GM19238 (cell line): ENCODE results near the gene SMTNL1.

Experiments
- DNase-seq: peaks from one replicate; pipeline ENCODE4 v3.0.0; 2011; ENCODE audit warnings: low spot score; ENCODE audit not compliant: insufficient read length

The SMTNL1 gene

DNA sequence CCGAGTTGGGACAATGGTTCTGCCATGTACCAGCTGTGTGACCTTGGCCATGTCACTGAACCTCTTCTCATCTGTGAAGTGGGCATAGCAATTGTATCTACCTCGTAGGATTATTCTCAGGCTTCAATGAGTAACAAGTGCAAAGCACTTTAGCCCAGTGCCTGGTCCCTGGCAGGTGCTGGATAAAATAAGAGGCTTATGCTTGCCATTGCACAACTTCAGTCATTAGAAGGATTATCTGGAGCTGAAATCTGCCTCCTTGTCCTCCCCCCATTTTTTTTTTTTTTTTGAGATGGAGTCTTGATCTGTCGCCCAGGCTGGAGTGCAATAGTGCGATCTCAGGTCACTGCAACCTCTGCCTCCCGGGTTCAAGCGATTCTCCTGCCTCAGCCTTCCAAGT, 7.2 kb downstream of the SMTNL1 start:
- DNase-seq, result no peak

DNA sequence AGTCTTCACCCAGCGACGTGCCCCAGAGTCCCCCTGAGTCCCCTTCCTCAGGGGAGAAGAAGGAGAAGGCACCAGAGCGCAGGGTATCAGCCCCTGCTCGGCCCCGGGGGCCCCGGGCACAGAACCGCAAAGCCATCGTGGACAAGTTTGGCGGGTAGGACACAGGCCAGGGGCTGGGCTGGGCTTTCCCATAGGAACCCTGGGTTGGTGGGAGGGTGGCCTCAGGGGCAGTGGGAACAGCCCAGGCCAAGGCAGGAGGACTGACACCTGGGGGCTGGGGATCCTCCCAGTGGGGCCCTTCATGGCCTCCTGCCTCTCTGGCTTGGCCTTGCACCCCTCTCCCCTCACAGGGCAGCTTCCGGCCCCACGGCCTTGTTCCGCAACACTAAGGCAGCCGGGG, 8.5 kb downstream of the SMTNL1 start:
- no peak for DNase-seq

DNA sequence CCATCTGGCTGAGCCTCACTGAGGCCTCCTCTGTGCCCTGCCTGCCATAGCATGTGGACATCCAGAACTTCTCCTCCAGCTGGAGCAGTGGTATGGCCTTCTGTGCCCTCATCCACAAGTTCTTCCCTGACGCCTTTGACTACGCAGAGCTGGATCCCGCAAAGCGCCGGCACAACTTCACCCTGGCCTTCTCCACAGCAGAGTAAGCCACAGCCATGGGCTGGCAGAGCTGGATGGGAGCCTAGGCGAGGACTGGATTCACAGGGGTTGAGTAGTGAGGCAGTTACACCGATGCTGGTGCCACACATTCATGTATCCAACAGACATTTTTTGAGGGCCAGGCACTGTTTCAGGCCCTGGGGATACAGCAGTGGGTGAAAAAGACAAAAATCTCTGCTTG, 9.1 kb downstream of the SMTNL1 start:
- no peak for DNase-seq

DNA sequence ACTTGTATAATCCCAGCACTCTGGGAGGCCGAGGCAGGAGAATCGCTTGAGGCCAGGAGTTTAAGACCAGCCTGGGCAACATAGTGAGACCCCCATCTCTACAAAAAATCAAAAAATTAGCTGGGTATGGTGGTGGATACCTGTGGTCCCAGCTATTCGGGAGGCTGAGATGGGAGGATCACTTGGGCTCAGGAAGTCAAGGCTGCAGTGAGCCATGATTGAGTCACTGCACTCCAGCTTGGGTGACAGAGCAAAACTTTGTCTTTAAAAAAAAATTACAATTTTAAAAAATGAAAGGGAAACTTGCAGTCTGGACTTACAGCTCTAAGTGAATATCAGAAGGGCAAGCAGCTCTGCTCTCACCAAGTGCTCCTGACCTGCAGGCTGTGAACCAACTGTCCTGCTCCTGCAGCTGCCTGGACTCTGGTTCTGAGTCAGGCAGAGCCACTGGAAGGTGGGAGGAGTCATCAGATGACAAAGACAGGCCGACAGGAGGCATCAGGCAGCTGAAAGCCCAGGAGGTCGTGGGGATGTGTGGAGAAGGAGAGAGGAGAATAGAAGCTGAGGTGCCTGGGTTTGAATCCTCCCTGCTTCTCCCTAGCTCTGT, 9.6 kb downstream of the SMTNL1 start:
- peak; percentile 49 for DNase-seq

DNA sequence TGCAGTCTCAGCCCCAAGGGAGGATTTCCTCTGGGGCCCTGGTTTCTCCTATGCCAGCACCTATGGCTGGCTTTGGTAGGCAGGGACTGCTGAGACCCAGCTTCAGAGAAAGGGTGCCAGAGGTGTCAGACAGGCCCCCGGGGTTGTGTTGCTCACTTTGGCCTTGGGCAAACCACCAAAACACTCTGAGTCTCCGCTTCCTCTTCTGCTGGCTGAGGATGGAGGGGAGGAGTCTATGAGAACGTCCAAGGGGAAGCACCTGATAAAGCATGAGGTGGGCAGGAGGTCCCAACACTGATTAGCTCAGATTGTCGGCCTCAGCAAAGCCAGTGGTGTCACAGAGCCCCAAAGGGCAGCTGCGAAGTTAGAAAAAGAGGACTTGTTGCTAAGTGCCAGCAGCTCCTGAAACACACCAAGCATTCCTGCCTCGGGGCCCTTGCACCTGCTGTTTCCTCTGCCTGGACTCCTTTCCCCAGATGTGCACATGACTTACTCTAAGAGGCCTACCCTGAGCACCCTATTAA, 10.5 kb downstream of the SMTNL1 start:
- DNase-seq, result peak; percentile 63

DNA sequence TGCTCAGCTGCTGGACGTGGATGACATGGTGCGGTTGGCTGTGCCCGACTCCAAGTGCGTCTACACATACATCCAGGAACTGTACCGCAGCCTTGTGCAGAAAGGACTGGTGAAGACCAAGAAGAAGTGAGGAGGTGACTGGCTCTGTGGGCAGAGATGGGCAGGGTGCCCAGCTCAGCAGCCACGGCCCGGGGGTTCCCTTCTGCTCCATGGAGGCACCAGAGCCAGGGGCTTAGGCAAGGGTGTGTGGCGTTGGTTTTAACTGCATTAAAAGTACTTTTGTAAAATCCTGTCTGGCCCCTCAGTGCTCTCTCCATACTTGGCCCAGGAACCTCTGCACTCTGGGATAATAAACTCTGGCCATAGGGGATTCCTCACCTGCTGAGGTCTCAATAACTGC, 12.6 kb downstream of the SMTNL1 start:
- DNase-seq, result no peak

DNA sequence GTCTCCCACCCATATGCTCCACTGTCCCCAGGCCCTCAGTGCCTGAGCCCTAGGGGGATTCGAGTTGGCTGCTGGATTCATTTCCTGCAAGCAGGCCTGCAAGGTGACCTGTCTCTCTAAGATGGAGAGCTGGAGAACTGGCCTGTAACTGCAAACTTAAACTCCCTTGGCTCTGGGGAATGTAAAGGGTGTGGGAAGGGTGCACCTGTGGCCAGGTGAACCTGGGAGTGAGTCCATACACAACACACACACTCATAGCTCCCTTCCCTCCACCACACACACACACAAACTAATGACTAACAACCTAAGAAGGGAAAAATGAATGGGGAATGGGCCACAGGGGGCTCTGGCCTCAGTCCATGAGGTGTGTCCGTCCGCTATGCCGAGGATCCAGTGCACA, 14.5 kb downstream of the SMTNL1 start:
- DNase-seq, result no peak

DNA sequence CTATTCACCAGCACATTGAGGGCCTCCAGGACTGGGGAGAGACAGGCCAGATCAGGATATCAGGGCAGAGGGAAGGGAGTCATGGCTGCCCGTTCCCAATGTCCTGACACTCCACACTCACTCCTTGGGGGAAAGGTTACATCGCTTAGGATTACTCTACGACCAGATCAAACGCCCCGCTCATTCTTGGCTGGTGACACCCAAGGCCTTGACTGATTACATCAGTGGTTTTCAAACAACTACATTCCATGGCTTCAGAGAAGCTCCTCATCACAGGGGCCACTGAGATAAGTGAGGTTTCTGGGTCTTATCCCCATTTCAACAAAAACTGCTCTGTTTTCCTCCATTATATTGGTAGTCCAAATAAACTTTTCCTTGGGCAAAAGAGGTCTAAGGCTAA, 15.1 kb downstream of the SMTNL1 start:
- no peak for DNase-seq

DNA sequence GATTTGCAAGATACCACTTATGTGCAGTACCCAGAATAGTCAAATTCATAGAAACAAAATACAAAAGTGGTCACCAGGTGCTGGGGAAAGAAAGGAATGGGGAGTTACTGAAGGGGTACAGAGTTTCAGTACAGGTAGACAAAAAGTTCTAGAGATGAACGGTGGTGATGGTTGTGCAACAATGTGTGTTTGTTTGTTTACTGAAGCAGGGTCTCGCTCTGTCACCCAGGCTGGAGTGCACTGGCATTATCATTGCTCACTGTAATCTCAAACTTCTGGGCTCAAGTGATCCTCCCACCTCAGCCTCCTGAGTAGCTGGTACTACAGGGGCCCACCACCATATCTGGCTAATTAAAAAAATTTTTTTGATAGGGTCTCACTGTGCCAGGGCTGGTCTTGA, 18.0 kb downstream of the SMTNL1 start:
- DNase-seq, result no peak

DNA sequence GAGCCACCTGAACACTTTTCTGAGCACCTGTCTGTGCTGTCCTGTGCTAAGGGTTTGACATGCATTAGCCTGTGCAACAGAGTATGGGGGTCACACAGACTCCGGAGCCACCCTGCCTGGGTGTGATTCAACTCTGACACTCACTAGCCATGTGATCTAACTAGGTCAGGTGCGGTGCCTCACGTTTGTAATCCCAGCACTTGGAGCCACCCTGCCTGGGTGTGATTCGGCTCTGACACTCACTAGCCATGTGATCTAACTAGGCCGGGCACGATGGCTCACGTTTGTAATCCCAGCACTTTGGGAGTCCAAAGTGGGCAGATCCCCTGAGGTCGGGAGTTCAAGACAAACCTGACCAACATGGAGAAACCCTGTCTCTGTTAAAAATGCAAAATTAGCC, 18.6 kb downstream of the SMTNL1 start:
- DNase-seq, result no peak

DNA sequence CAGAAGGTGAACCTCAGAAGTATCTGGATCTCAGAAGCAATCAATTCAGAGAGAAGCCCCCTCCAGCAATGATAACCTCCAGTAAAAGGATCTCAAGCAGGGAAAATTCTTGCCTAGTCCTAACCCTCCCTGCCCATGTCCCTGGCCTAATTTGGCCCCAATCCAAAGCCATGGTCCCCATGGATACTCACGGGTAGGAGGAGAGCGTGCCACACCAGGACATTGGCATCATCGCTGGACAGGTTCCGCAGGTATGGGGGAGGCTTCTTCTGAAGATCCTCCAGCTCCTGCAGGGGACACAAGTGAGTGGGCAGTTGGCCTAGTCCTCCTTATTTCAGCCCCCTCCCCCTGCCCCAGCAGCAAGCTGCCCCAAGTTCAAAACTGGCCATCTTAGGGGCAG, 22.8 kb downstream of the SMTNL1 start:
- DNase-seq, result no peak

DNA sequence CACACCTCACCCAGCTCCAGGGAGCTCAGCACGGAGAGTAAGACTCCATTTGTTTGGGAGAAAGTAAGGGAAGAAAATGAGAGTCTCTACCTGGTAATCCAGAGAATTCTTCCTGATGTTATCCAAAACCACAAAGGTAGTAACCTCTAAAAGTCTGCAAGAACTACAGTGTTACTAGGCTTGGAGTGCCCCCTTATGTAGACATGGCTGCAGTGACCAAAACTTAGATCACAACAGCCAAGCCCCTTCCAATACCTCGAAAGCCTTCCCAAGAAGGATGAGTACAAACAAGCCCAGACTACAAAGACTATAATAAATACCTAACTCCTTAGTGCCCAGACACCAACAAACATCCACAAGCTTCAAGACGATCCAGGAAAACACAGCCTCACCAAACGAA, 25.2 kb downstream of the SMTNL1 start:
- DNase-seq, result no peak

DNA sequence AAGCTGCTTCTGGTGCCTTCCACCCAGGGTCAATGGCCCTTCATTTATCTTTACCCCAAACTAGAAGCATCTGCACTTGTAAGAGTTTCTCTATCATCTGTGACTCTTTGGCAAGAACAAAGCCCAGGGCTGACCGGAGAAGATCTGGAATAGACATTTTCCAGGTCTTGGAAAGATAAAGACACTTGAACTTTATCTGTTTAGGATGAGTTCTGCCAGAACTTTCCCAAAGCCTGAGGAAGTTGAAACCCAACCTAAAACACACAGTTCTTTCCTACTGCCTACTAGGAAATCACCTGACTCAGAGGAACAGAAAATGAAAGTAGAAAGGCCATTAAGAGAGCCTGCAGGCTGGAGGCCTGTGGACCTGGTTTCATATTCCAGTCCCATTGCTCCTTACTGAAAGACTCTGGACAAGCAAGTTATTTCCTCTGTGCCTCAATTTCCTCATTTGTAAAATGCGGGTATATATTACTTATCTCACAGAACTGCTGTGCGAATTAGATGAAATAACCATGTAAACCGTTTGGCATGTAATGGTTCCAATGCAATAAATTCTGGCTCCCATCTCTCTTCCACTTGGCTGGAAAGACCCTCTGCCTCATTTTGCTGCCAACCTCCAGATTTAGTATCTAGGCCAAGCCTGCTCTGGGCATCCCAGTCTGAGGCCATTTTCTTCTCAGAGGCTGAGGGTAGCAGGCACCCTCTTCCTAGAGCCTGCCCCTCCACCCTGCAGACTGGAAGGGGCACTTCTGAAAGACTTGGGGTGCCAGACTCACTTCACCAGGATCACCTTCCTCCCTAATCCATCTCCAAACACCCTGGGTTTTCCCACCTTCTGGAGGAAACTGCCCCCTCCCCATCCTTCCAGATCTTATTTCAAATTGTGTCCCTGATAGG, 28.9 kb downstream of the SMTNL1 start:
- peak; percentile 47 for DNase-seq

DNA sequence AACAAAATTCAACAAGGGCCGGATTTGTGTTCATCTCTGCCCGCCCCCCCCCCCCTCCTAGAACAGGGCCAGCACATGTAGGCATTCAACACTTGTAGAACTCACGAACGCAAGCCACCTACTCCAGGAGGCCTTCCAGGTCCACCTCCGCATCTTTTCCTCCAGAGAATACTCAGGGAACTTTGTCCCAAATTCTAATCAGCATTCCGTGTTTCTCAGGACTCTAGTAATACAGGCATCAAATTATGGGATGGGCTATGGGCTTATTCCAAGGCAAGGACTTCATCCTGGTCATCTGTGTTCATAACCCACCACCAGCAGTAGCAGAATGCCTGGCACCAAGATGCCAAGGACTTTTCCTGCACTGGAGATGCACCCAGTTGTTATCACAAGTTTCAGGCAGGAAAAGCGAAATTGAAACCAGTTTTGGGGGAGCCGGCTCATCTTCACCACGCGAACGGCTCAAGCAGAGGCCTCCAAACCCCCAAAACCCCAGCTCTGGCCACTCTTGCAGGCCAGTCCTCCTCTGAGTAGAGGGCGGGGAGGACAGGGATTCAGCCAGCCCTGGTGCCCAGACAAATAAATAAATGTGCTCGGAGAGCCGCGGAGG, 29.6 kb downstream of the SMTNL1 start:
- DNase-seq, result no peak

DNA sequence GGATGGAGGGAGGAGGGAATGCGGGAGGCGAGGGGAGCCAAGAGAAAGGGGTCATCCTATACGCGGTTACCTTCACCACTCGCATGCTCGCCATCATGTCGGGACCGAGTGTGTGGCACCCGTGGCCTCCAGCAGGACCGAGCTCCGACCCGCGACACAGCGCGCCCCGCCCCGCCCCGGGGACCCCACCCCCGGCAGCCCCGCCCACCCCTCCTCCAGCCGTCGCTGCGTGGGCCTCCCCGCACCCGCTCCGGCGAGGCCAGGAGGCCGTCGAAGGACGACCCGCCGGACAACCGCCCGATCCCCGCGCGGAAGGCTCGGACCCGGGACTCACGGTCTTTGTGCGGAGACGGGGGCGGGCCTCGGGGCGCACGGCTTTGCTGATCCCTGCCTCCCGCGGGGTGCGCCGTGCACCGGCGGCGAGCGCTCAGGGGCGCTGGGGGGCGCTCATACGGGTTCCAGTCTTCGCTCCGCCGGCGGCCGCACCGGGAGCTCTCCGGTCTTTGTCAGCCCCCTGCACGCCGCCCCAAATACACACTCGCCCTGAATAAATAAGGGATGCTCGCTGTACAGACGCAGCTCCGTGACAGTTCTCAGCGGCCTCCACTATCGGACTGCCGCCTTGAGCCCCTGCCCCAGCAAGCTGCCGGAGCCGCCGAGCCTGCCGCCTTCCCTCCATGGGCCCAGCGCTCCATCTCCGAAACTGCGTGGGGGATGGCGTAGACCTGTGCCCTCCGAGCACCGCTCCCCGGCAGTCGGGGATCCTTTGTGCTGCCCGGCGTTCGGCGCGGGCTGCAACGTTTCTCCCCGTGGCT, 30.3 kb downstream of the SMTNL1 start, which contains the start of gene UBE2L6:
TSS of gene UBE2L6 (minus strand) at position 158 of the 815 bp plus-strand sequence. CDS start at position 97, 61 bp downstream.
- peak; percentile 71 for DNase-seq

DNA sequence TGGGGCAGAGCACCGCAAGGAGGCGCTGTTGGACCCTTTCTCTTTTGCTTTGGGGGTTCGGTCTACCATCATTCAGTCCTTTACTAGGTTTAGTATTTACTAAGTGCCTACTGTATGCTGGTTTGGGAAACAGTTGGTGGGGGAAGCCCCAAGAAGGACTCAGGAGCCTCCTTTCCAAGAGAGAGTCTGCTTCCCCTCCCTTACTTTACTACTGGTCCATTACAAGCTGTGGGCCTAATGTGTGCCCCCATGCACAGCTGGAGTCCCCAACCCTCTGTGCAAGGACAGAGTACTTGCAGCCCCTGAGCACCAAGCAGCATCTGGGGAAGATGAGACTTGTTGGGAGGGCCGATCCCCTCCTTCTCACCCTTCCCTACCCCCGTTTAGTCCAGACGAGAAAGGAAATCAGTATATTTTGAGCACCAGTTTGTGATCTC, 31.0 kb downstream of the SMTNL1 start:
- no peak for DNase-seq

DNA sequence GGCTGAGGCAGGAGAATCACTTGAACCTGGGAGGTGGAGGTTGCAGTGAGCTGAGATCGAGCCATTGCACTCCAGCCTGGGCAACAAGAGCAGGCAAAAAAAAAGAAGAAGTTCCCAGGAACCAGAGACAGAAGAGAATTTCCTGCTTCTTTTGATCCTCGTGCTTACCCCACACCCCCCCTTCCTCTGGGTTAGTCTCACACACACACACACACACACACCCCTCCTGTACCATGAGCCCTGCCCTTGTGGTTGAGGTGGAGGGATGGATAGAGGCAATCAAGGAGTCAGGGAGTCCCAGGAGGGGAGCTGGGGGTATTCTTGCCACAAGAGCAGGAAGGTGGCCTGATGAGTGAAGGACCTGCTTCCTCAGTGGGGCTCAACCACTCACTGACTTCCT, 34.2 kb downstream of the SMTNL1 start:
- DNase-seq, result no peak

DNA sequence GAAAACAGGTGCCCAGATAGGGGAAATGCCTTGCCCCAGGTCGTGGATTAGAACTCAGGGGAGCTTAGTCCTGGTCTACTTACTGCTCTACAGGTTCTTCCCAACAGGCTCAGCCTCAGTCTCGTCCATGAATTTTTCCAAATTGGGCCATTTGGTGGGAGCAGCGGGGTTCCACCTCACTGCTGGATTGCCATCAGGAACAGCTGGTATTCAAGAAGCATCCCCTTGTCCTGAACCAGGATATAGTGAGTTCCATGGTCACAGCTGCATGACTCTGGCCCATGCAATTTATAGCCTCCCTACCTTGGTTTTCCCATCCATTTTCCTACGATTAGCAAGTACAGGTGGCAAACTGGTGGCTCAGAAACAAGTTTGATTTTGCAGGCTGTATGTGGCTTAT, 36.7 kb downstream of the SMTNL1 start:
- DNase-seq, result no peak

DNA sequence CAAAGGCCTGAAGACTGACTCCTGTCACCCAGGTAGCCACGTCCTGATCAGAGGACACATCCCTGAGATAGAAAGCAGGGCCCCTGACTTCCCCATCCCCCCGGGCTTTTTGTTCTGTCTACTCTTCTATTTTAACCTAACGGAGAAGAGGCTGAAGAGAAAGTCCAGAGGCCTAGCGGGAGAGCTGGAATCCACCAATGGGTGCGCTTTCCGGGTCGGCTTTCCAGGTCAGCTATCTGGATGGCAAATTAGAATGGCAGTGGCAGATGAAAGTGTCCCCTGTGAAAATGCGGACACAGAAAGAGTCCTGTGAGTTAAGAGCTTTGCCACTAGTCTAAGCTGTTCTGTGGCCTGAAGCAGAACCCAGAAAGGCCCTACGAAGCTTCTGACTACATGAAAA, 46.9 kb downstream of the SMTNL1 start:
- no peak for DNase-seq

DNA sequence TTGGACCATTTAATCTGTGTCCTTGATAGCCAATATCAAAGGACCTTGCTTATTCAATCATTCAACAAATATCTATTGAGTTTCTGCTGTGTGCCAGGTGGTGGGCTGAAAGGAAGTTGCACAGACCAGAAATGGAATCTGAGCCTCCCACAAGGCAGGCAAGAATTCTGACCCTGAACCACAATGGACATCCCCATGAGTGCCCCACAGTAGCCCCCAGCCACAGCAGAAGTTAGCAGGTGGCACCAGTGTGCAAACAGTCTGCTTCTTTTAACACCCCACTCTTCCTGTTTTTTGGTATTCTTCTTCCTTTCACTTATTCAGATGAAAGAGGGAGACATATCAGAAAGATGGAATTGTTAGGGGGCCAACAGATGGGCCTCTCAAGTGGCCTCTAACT, 47.9 kb downstream of the SMTNL1 start:
- DNase-seq, result no peak

DNA sequence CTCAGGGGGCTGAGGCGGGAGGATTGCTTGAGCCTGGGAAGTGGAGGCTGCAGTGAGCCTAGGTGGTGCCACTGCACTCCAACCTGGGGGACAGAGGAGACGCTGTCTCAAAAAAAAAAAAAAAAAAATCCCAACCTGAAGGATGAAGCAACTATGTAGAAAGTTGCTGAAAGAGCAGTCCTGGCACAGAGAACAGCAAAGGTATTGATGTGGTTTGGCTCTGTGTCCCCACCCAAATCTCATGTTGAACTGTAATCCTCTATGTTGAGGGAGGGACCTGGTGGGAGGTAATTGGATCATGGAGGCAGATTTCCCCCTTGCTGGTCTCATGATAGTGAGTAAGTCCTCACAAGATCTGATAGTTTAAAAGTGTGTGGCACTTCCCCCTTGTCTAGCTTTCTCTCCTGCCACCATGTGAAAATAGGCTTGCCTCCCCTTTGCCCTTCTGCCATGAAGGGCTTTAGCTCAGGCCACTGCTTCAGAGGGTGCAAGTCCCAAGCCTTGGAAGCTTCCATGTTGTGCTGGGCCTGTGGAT, 49.4 kb downstream of the SMTNL1 start:
- no peak for DNase-seq
